Stimulated activated CD8-positive, alpha-beta memory T cell treated with anti-CD3 and anti-CD28 coated beads, Interleukin-12 subunit alpha, Interleukin-12 subunit beta, amount 100 ng/mL, for 24 hours (primary cell): ENCODE measurements around the gene ZCCHC4.

Source experiments
- DNase-seq: peaks from one replicate; pipeline ENCODE4 v3.0.0-alpha.2; 2020; ENCODE audit errors: extremely low read depth

Gene ZCCHC4, protein sequence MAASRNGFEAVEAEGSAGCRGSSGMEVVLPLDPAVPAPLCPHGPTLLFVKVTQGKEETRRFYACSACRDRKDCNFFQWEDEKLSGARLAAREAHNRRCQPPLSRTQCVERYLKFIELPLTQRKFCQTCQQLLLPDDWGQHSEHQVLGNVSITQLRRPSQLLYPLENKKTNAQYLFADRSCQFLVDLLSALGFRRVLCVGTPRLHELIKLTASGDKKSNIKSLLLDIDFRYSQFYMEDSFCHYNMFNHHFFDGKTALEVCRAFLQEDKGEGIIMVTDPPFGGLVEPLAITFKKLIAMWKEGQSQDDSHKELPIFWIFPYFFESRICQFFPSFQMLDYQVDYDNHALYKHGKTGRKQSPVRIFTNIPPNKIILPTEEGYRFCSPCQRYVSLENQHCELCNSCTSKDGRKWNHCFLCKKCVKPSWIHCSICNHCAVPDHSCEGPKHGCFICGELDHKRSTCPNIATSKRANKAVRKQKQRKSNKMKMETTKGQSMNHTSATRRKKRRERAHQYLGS

GRCh38 chr4:25312496-25313200, at the start of gene ZCCHC4:
Gene ZCCHC4, plus strand, starts transcription at chr4:25312774. Its CDS starts 36 bp downstream, at chr4:25312810.
- DNase-seq = peak; percentile 68

DNA sequence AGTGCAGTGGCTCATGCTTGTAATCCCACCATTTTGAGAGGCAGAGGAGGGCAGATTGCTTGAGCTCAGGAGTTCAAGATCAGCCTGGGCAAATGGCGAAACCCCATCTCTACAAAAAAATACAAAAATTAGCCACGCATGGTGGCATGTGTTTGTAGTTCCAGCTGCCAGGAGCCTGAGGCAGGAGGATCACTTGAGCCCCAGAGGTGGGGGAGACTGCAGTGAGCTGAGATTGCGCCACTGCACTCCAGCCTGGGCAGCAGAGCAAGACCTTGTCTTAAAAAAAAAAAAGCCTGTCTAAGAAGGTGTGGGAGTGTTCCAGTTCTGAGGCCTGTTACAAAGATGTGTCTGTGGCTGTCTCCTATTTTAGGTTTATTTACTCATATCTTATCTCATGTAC, 40.7 kb upstream of the ZCCHC4 start:
- DNase-seq = no peak

GRCh38 chr4:25280210-25280609, 32.4 kb upstream of the ZCCHC4 start:
- no peak for DNase-seq

DNA sequence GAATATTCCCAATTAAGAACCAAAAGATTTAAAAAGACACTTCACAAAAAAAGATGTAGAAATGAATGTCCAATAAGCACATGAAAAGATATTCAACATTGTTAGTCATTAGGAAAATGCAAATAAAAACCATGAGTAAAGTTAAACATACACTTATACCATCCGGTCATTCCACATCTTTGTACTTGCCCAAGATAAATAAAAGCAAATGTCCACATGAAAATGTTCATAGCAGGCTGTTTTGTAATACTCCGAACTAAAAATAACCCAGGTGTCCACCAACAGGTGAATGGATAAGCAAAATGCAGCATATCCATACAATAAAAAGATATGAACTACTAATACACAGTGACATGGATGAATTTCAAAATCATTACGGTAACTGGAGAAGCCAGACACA, 28.6 kb upstream of the ZCCHC4 start:
- DNase-seq = no peak

DNA sequence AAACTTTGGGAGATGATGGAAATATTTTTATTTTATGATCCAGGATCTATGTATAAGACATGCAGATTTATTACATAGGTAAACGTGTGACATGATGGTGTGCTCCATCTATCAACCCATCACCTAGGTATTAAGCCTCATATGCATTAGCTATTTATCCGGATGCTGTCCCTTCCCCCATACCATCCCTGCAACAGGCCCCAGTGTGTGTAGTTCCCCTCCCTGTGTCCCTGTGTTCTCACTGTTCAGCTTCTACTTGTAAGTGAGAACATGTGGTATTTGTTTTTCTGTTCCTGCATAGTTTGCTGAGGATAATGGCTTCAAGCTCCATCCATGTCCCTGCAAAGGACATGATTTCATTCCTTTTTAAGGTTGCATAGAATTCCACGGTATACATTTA, 28.1 kb upstream of the ZCCHC4 start:
- no peak for DNase-seq

DNA sequence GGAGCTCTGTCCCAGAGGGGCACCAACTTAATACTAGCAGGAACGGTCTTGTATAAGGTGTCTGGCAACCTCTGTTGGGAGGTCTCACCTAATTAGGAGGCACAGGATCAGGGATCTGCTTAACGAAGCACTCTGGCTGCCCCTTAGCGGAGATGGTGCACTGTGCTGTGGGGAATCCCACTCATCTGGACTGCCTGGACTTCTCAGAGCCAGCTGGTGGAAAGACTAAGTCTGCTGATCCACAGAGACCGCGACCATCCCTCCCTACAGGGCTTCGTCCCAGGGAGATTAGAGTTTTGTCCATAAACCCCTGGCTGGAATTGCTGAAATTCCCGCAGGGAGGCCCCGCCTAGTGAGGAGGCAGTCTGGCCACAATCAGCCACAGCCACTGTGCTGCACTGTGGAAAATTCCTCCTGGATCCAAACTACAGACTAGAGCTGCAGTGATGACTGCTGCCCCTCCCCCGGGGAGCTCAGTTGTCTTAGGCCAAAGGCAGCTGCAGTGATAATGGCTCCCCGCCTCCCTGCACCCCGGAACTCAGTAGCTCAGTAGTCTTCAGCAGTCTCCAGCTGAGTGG, 22.0 kb upstream of the ZCCHC4 start:
- DNase-seq = no peak

GRCh38 chr4:25291158-25291733, 21.3 kb upstream of the ZCCHC4 start:
- no peak for DNase-seq

DNA sequence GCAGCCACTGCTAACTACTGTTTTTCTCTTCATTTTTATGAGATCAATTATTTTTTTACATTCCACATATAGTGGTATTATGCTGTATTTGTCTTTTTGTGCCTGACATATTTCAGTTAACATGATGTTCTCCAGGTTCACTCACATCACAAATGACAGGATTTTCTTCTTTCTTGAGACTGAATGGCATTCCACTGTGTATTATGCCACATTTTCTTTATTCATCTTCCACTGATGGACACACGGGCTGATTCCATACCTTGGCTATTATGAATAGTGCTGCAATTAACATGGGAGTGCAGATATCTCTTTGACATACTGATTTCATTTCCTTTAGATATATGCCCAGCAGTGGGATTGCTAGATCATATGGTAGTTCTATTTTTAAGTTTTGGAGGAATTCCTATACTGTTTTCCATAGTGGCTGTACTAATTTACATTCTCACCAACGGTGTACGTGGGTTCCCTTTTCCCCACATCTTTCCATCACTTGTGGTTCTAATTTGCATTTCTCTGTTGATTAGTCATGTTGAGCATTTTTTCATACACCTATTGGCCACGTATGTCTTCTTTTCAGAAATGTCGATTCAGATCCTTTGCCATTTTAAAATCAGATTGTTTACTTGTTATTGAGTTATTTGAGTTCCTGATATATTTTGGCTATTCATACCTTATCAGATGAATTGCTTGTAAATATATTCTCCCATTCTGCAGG, 14.9 kb upstream of the ZCCHC4 start:
- no peak for DNase-seq

DNA sequence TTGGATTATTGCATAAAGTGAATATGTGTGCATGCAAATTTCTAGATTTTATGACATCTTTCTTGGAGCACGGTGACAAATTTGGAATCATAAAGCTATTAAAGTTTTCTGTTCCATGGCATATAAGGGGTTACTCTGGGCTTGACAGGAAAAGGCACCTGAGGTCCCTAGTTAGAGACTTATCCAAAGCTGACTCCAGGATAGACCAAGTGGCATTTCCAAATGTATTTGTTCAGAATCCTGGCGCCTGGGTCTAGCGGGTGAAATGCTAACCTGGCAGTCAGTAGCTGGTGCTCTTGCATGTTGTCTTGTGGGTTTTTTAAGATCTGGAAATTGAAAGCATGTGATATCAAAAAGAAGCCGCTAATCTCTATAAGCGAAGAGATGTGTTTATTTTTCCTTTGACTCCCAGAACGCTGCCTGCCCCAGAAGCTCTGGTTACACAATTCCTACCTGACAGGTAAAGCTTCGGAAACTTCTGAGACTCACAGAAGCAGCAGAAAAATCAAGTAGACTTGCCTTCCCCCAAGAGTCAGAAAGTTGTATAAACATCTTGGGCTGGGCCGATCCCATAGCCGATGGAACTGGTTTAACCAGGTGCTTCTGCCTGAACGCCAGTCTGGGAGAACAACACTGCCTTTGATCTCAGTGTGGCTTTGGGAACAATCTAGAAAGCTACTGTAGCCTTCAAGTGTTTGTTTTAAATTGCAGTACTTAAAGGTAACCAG, 12.9 kb upstream of the ZCCHC4 start:
- no peak for DNase-seq

DNA sequence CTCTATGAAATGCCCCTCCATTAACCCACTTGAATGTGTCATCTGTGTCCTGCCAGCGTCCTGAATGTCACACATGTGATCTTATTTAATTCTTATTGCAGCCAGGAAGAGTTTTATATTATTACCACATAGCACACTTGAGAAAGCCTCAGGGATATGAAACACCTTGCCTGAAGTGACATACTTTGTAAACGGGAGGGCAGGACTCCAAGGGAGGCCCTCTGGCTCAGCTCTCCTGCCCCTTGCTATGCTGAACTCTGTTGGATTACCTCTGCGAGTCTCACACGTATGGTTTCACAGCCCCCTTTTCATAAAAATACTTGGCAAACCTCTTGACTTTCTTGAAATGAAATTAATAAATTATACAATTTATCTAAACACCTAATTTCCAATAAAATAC, 11.1 kb upstream of the ZCCHC4 start:
- DNase-seq = no peak

GRCh38 chr4:25302626-25303025, 9.9 kb upstream of the ZCCHC4 start:
- no peak for DNase-seq

GRCh38 chr4:25303578-25303977, 9.0 kb upstream of the ZCCHC4 start:
- no peak for DNase-seq

DNA sequence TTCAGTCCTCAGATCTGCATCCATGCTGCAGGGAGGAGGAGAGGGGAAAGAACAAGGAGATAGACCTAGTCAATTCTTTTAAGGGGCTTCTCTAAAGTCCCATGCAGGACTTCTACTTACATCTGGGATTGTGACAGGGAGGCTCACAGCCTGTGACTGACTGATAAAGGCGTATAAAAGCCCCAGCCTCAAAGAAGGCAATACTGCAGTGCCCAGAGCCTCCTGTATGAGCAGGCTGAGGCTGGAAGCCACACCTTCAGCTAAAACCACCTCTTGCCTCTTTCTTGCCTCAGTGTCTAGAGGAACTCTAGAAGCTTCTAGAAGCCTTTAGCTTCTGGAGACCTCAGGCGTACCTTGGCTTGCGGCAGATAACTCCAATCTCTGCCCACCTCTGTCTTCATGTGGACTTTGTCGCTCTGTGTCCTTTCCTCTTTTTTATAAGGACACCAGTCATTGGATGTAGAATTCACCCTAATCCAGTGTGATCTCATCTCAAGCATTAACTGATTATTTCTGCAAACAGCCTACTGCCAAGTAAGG, 6.0 kb upstream of the ZCCHC4 start:
- DNase-seq = no peak

DNA sequence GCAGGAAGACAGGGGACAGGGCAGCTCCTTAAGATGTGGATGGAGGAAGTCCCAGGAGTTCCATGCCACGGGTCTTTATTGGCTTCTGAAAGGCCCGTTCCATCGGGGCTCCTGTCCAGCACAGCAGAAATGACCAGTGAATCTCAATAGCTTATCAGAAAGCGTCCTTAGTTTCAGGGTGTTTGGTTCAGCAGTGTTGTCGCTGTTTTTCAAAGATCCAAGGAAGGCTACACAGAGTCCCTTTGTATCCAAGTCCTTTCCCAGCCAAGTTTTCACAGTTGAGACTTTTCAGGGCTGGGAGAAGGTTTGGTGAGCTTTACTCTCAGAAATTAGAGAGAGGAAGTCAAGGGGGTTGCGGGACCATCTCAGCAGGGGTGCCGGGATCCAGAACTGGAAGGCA, 5.0 kb upstream of the ZCCHC4 start:
- DNase-seq = no peak

GRCh38 chr4:25308306-25308705, 4.3 kb upstream of the ZCCHC4 start:
- no peak for DNase-seq

GRCh38 chr4:25308761-25309160, 3.8 kb upstream of the ZCCHC4 start:
- DNase-seq = no peak

DNA sequence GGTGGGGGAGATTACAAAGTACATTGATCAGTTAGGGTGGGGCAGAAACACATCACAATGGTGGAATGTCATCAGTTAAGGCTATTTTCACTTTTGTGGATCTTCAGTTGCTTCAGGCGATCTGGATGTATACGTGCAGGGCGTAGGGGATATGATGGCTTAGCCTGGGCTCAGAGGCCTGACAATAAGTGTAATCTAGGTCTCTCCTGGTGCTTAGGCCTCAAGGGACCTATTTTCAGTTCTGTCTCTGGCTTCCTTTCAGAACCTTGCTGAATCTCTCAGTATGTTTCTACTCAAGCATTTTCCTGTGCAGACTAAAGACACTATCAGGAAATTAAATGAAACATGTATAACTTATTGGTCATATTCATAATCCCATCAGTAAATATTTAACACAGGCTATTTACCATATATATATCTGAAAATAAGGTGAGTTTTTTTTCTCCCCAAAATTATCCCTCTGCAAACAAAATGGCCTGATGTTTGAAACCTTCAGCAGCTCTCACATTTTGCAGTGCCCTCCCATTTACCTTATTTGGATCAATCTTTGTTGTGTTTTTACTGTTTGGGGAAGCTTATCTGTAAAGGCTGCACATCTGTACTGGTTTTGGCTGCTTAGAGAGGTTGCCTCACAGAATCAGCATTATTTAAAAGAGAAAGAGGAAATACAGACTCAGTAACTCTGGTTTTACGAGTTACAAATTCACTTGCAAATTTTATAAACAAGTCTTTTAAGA, 2.3 kb upstream of the ZCCHC4 start:
- DNase-seq = no peak

- no peak for DNase-seq
These were observed 1.8 kb upstream of the ZCCHC4 start for GRCh38 chr4:25310803-25311166.

GRCh38 chr4:25313201-25313895, 774 bp downstream of the ZCCHC4 start:
- no peak for DNase-seq

- DNase-seq = no peak
These were observed 7.8 kb downstream of the ZCCHC4 start for GRCh38 chr4:25320336-25320735.
